KBM-7 (cell line): ENCODE data around the gene RBM5.

Source experiments
- DNase-seq: peaks from one replicate; pipeline ENCODE4 v3.0.0-alpha.2; 2015
- in situ Hi-C: fragments of 300-500 bp; cut with MboI; formaldehyde crosslinking; loops from 2 replicates; pipeline ENCODE4 v1.14.3; 2020; ENCODE audit warnings: low sequenced_read_pairs, low pct_unique_long_range_greater_than_20kb, mixed read lengths

The RBM5 gene

GRCh38 chr3:50156549-50157493, 68.1 kb downstream of the RBM5 start:
- no peak for DNase-seq
- in situ Hi-C loops, result no loop called here

- DNase-seq, result peak; percentile 38
- in situ Hi-C loops, result no loop called here
These were observed 69.3 kb downstream of the RBM5 start for GRCh38 chr3:50157827-50158529.

DNA sequence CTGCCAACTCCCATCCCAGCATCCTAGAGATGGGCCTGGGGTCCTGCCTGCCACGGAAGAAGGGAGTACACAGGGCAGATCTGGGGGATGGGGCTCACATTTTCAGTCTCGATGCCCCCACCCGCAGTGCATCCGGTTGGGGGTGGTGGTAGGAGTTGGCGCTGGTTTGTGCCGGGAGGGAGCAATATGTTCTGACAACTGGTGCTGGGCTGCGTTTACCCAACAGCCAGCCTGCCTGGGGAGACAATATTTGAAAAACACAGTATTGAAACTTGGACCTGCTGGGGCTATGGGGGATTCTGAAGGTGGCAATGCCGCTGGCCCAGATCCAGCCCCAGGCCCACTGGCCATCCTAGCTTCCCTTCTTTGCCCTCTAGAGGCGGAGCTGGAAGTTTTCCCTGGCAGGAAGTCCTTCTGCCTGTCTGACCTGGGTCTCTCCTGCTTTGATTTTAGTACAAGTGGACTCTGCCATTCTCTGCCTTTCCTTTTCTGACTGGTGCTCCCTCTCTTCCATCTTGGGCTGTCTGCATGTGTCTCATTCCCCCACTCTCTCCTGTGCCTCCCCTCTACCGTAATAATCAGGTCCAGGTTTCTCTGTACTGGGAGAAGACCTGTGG, 69.9 kb downstream of the RBM5 start:
- in situ Hi-C loops, result no loop called here
- DNase-seq, result no peak

GRCh38 chr3:50160561-50160983, 71.9 kb downstream of the RBM5 start:
- DNase-seq, result no peak
- in situ Hi-C loops, result no loop called here

GRCh38 chr3:50161320-50161719, 72.6 kb downstream of the RBM5 start:
- in situ Hi-C loops, result no loop called here
- DNase-seq, result no peak

- DNase-seq, result no peak
- in situ Hi-C loops, result no loop called here
These were observed 73.5 kb downstream of the RBM5 start for GRCh38 chr3:50162034-50162883.

GRCh38 chr3:50163572-50164455, 75.1 kb downstream of the RBM5 start:
- in situ Hi-C loops, result no loop called here
- no peak for DNase-seq

DNA sequence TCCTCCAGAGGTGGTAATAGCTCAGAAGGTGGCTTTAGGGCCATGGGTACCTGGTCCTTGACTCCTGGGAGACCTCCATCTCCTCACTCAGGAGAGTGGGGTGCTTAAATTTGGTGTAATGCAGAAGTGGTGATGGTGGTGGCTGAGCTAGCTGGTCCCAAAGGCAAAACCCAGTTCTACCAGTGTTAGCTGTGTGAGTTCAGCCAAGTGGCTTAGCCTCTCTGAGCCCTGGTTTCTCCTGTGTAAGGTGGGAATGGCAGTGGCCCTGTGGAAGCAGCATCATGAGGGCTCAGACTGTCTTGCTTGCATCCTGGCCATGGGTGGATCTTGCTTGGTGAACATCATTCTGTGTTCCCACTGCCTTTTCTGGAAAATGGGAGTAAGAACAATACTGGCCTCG, 75.8 kb downstream of the RBM5 start:
- DNase-seq, result no peak
- in situ Hi-C loops, result no loop called here

DNA sequence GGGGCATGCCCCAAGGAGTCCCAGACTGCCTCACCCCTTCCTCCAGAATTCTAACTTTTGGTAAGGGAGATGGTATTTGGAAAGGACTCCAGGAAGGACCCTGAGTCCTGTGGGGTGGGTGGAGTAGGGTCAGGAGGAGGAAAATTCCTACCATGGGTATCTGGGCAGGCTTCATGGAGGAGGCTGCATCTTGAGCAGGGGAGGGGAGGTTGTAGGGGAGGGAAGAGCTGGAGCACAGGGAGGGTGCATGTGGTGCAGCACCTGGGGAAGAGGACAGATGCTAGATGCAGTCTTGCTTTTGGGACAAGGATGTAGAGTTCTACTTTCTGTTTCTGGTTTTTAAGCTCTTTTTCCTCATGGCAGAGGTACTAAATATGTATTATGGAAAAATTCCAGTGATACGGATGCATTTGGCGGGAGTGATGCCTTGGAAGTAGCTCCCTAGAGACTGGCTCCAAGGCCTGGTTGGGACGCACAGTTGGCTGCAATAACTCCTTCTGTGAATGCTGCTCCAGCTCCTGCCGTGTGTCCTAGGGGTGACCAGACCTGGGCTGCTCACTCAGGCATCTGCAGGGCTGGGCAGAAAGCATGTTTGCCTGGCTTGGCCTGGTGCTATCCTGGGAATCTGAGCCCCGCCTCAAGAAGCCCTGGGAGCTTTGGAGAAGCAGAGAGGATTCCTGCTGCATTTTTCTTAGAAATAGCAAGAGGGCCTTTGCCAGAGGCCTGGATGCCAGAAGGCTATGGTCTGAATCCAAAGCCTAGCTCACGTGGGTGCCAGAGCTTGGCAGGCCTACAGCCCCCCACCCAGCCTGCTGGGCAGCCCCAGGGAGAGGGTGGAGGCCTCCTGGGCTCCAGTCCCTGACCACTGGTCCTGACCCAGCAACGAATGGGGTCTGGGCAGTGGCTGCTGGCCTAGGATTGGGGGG, 76.5 kb downstream of the RBM5 start:
- in situ Hi-C loops, result no loop called here
- DNase-seq, result no peak

GRCh38 chr3:50165910-50166538, 77.3 kb downstream of the RBM5 start:
- in situ Hi-C loops, result no loop called here
- DNase-seq, result no peak

DNA sequence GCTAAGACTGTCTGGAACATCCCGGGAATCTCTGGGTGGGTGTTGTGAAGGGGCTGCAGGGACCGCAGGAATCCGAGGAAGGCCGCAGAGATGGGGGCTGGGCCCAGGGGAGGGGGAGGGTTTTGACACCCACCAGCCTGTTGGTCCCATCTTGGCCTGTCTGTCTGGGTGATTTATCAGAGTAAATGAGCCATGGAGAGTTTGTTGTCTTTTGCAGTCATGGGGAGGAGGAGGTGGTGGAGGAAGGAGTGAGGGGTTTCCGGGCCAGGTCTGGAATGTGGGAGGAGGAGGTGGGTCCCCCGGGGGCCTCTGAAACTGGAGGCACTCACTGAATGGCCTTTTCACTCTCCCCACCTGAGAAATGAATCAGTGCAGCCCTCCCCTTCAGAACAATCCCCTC, 77.9 kb downstream of the RBM5 start:
- in situ Hi-C loops, result no loop called here

DNA sequence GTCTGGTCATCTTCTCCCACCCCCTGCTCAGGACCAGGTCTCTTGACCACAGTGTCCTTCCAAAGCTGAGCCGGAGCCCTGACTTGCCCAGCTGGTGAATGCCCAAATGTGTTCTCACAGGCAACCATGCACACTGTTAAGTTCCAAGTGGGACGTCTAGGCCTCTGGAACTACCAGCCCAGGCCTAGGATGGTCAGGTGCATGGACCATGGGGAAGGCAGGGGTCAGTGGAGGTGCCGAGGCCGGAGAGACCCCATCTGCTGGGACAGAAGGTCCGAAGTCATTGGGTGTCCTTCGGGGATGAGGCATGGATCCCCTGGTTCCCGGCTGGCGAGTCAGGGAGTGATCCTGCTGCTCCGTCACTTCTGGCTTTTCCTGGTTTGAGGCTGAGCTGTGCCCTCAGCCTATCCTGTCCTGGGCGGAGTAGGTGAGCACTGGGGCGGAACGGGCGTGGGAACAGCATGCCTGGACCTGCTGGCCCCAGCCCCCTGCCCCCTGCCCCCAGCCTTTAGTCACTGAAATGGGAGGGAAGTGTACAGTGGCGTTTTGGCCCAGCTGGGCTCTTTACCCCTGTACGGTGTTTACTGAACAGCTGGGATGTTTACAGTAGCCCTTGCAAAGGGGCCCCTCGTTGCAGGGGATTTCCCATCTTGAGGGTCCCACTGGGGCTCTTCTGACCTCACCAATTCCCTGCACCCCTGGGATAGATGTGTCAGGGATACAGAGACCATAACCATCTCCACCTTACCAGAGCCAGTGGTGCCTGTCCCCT, 78.5 kb downstream of the RBM5 start:
- no peak for DNase-seq
- in situ Hi-C loops, result no loop called here

More for the DNA sequence above, 77.9 kb downstream of the RBM5 start:
- no peak for DNase-seq

DNA sequence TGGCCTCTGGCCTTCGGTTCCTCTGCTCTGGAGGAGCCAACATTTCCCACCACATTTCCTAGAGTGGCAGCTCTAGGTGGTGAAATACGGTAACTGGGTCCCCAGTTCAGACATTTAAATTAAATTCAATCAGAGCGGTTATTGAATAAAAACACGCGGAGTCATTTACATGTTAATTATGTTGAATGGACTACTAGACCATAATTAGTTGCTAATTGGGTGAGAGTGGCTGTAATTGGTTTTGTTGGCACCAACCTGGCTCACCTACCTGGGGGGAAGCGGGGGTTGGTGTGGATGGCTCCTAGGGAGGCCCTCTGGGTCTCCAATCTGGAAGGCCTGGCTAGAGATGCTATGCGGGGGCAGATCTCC, 79.1 kb downstream of the RBM5 start:
- no peak for DNase-seq
- in situ Hi-C loops, result no loop called here

DNA sequence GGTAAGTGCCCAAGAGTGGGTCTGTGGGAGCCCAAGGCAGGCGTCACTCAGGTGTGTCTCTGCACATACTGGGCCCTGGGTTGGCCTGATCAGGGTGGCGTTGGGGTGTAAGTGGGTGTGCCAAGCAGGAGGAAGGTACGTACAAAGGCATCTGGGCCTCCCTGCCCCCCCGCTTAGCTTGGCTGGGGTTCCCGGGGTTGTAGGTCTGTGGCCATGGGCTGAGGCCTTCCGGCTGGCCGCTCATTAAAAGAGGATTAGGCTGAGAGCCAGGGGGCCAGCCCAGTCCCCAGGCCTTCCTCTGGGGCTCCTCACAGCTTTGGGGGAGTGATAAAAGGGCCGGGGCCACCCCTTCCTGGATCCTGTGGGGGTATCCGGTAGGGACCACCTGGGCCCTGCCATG, 79.7 kb downstream of the RBM5 start:
- no peak for DNase-seq
- in situ Hi-C loops, result no loop called here
